SK-N-MC (cell line): ENCODE data around the gene RHBDL1.

Experiments used
- EZH2 ChIP-seq: fragments of 200-600 bp; sonication (generic); IDR thresholded peaks from one replicate; pipeline ENCODE4 v1.6.1; 2017; ENCODE audit warnings: antibody characterized with exemption
- FOXP2 ChIP-seq: optimal IDR thresholded peaks from 2 replicates; pipeline ENCODE3; 2011; ENCODE audit warnings: mild to moderate bottlenecking, moderate library complexity; ENCODE audit not compliant: insufficient read depth; ENCODE audit errors: extremely low read length, control extremely low read depth
- POLR2AphosphoS5 ChIP-seq: IDR thresholded peaks from 2 replicates; pipeline ENCODE4 v1.6.1; 2012; ENCODE audit warnings: mild to moderate bottlenecking, low read depth, low read length, borderline replicate concordance

DNA sequence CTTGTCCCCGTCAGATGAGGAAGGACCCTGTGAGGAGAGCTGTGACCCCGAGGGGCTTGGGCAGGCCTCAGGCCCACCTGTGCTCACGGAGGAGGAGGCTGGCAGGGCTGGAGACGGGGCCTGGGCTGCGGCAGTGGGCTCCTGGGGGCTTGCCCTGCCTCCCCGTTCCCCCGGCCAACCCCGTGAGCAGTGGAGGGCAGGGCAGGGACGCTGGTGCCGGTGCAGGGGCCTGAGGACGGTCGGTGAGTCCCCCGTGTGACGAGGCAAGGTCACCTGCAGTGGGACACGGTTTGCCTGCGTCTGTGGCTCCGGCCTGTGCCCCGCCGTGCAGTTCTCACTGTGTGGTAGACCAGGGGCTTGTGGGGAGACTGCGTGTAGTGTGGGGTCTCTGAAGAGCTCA is 15.9 kb upstream of the RHBDL1 start:
- no peak for TF ChIP-seq EZH2
- TF ChIP-seq POLR2AphosphoS5 = no peak
- TF ChIP-seq FOXP2 = no peak
